A204.1 (cell line): Measurements from ENCODE around the gene HIBADH.
A peak's percentile ranks its signal among the peaks of the same experiment; 100 is the strongest.

Experiments
- FAIRE-seq: peaks from 2 replicates; lab custom pipeline; 2012; peaks lifted over from hg19 to GRCh38; lab: Jason Lieb, UNC

HIBADH gene

DNA sequence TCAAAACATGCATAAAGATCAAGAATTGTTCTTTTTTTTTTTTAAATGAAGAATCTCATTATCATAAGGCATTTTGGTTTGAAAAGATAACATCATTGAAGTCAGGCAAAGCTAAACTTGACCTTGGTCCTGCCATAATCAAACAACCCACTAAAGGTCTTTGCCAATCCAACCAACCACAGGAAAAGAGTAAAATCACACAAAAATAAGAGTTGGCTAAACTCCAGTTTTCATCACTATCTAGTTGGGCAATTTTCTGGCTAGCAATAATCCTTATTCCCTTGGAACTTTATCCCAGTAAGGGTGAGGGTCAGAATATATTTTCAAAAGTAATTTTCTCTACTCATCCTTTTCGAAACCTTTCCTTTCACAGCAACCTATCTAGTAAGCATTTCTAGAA, 62.4 kb downstream of the HIBADH start:
- no peak for FAIRE-seq

GRCh38 chr7:27595009-27595408, 67.7 kb downstream of the HIBADH start:
- FAIRE-seq: no peak

GRCh38 chr7:27593226-27593625, 69.5 kb downstream of the HIBADH start:
- no peak for FAIRE-seq

DNA sequence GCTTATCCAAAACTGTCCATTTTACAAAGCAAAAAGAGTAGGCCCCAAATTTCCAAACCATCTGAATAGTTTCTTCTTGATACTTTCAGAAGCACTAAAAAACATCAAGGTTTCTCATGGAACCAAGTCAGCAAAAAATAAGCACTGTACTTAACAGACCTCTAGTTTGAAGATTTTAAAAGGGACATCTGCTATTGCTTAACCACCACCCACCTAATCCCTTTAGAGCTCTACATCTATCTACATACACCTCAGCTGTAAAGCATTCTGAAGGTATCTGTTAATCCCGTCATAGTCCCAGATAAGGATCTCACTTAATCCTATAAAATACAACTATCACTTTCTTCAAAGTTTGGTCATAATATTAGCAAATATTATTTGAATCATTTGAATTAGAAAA, 72.3 kb downstream of the HIBADH start:
- FAIRE-seq: no peak

DNA sequence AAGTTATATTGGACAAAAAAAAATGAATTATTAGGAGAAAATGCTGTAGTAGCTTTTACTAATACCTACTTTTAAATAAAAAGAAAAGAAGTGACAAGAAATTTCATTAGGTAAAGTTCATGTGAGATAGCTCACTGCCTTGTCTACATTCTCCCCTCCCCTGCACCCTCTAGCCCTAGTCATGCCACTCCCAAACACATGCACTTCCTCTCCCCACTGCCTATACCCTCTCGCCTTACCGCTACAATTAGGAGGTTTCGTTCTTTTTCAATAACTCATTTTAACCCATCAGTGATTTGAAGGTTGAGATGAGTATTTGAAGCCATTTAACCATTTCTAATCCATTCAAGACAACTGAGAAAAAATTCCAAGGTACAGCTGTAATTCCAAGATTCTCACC, 75.3 kb downstream of the HIBADH start:
- FAIRE-seq: no peak

DNA sequence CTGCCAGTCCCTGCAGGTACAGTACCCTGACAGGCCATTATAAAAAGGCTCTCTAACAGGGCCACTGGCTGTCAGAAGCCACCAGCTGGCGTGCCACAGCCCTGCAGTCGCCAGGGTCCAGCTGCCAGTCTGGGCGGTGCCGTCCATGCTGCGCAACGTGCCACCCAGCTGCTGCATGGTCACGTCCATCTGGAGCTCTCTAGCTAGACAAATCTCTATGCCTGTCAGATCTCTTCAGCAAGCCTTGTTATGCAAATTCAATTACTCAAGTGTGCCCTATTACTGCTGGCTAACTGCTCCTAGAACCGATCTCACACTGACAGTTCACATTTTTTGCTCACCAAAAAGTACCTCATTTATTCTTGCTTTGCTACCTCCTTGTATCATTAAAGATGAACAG, 75.9 kb downstream of the HIBADH start:
- FAIRE-seq: no peak

GRCh38 chr7:27585781-27586447, 76.8 kb downstream of the HIBADH start:
- FAIRE-seq: no peak

GRCh38 chr7:27581906-27582305, 80.8 kb downstream of the HIBADH start:
- FAIRE-seq: no peak

DNA sequence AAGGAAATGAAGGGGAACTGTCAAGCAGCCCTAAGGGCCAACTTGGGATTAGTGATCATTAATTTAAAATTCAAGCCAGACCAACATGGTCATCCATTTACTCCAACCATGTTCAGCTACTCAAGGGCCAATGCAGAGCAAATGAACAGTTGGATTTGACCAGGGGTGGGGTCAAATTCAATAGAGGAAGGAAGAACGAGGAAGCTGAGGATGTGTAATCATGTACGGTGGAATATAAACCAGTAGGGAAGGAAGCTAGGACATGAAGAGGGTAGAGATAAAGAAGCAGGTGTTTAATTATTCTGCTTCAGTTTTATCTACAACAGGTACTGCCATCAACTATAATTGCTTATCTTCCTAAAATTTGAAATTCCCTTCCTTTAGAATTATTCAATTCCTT, 81.6 kb downstream of the HIBADH start:
- no peak for FAIRE-seq

DNA sequence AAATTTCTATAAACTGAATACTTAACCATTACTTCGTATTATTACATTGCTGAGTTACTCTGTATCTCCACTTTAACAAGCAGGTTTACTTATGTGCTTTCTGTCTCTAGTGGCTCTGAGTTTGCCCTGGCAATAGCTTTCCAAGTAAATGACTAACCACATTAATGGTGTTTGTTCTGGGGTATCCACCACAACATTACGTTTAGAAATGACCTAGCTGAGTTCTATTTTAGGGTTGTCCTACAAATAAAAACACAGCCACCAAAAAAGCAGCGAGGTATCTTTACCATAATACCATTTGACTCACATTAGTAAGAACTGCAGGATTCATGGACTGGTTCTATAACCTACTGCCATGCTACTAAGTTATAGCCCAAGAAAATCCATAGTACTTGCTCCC, 83.1 kb downstream of the HIBADH start:
- FAIRE-seq: no peak

DNA sequence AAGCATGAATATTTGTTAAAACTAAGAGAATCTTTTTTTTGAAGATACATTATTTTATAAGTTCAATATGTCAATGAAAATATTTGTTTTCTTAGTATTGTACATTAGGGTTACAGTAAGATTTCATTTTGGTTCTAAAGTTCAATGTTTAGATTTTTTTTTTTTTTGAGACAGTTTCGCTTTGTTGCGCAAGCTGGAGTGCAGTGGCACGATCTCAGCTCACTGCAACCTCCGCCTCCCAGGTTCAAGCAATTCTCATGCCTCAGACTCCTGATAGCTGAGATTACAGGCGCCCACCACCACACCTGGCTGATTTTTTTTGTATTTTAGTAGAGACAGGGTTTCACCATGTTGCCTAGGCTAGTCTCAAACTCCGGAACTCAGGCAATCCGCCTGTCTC, 84.5 kb downstream of the HIBADH start:
- peak; percentile 11 for FAIRE-seq

DNA sequence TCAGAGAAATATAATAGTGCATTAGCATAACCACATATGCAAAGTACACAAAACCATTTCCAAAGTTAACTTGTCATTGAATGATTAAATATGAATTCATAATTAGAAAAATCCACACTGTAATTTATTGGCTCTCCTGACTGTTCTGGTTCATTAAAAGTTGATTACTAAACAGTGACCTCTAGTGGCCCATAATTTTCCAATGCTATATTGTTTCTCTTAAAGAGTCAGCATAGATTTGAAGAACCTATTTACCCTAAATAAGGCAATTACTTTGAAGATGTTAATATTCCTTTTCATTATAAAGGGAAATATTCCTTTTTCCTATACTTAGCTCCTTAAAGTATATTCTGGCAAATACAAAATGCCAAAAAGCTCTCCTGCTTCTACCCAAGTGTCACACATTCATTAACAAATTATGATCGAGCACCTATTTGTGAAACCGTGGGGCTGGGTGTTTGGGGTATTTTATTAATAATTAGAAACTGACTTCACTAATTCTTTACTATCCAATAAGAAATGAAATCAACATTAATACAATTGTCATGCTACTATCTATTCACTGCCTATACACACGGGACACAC, 86.2 kb downstream of the HIBADH start:
- peak; percentile 98 for FAIRE-seq

GRCh38 chr7:27575613-27576012, 87.1 kb downstream of the HIBADH start:
- no peak for FAIRE-seq

DNA sequence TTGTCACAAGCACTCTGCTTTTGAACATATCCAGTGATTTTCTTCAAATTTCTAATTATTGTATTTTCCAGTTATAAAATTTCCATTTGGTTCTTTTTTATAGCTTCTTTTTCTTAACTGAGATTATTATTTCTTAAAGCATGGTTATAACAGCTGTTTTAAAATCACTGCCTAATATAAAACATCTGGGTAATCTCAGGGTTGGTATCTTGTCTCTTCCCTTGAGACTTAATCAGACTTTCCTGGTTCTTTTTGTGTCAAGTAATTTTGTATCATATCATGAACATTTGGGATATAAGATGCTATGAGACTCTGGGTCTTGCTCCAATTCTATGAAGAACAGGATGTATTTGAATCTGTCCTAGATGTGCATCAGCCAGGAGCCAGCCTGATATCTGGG, 93.6 kb downstream of the HIBADH start:
- FAIRE-seq: no peak

DNA sequence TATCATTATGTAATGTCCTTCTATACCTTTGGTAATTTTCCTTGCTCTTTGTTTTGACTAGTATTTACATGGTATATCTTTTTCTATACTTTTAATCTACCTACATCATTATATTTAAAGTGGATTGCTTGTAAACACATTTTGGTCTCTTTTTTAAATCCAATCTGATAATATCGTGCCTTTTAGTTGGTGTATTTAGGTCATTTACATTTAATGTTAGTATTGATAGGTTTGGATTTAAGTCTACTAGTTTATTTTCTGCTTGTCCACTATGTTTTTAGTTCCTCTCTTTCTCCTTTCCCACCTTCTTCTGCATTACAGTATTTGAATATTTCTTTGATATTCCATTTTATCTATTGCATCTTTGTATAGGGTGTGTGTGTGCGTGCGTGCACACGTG, 95.4 kb downstream of the HIBADH start:
- no peak for FAIRE-seq

GRCh38 chr7:27564881-27565482, 97.7 kb downstream of the HIBADH start:
- no peak for FAIRE-seq

DNA sequence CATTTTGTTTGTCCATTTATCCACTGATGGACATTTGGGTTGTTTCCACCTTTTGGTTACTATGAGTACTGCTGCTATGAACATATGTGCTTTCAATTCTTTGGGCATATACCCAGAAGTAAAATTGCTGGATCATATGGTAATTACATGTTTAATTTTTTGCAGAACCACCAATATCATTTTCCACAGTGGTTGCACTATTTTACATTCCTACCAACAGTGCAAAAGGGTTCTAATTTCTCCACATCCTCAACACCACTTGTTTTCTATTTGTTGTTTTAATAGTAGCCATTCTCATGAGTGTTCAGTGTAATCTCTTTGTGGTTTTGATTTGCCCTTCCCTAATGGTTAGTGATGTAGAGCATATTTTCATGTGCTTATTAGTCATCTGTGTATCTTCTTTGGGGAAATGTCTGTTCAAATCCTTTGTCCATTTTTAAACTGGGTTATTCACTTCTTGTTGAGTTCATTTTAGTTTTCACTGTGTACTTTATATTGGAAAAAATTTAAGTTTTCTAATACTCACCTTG, 101.9 kb downstream of the HIBADH start:
- FAIRE-seq: no peak

DNA sequence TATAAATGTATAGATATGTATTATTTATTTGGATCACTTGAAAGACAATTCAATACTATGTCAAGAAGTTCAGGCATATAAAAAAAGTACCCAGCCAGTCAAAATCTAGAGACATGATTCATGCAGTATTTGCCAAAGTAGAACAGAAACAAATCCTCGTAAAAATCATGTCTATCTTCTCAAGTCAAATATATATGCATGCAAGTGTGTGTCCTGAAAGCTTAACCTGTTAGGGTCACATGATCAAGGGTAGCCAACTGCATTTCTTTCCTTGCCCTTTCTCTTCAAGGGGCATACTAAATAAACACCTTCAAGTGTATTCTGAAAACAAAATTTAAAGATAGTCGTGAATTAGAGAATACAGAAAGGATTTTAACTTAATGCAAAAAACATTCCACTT, 107.0 kb downstream of the HIBADH start:
- FAIRE-seq: no peak

DNA sequence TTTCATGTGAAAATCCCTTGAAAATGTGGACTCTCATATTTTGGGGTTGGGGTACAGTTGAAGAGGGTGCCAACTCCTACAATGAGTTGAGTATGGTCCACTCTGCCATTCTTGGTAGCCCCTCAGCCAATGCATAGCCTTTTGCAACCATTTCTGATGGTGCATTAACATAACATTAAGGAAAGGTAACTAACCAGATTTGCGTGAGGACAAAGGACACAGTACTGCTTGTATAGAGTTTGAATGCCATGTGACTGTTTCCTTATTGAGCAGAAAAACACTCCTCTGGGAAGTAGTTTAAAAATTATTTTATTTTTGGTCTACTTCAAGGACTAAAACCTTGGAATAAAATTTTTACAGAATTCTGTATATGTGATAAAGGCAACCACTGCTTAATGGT, 107.9 kb downstream of the HIBADH start:
- FAIRE-seq: no peak

DNA sequence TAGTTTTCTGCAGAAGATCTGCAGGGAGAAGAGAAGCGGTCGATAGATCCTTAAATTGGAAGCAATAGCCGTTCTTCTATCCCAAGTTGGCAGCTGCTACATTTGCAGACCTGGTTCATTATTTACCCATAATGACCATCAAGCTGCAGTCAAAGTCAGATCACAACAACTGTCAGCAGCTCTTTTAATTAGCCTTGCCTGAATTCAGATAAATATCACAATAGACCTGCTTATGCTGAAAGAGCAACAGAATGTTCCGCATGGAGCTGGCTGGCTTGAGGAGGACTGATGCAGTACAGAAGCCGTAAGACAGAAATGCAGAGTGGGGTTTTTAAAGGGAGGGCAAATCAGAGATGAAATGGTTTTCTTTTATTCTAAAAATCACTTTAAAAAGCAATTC, 109.4 kb downstream of the HIBADH start:
- no peak for FAIRE-seq

DNA sequence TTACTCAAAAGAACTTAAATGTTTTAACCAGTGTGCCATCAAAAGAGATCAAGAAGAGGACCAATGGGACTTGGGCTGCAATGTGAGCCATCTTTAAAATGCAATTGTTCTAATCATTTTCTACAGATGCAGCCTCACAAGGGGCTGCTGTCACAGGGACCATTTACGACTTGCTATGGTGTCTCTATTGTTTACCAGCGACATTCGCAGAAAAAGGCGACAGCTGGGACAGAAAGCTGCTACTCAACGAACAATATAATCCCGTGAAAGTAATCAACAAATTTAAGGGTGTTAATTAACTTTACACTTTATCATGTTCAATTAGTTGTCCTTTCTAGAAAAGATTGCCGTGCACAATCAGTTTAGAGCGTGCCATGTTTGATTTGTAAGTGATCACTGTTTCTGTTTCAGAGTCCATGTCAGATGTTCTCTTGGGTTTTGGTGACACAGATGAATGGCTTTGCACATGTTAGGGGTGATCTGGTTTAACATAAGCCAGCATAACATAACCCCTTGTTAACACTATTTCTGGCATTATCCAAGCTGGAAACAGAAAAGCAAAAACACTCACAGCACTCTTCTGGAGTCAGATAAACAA, 110.8 kb downstream of the HIBADH start:
- FAIRE-seq: no peak

DNA sequence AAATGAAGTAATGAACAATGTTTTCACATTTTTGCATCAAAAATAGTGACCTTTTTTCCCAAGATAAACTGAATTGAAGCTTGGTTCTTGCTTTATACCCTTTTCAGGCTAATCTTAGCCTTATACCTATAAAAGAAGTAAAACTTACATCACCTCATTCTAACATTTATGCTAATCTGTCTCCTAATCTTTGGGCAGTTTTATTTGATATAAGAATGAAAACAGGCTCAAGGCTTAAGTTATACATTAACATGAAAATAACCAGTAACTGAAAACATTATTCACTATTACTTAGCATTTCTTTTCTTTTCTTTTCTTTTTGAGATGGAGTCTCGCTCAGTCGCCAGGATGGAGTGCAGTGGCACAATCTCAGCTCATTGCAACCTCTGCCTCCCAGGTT, 113.1 kb downstream of the HIBADH start:
- no peak for FAIRE-seq

DNA sequence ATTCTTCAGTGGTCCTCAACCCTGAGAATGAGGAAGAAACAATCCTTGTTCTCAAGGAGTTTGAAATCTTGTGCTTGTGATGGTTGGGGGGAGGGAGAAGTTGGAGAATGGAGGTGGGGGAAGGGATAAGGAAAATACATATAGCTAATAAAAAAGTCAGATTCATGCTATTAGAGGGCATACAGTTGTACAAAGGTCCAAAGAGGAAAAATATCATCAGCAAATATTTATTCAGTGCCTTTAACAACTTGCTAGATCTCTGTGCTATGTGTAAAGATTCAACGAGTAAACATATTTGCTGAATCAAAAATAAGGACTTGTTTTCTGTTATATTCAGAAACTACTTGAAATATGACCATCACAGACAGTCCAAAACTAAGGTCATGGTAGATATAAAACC, 114.4 kb downstream of the HIBADH start:
- no peak for FAIRE-seq

DNA sequence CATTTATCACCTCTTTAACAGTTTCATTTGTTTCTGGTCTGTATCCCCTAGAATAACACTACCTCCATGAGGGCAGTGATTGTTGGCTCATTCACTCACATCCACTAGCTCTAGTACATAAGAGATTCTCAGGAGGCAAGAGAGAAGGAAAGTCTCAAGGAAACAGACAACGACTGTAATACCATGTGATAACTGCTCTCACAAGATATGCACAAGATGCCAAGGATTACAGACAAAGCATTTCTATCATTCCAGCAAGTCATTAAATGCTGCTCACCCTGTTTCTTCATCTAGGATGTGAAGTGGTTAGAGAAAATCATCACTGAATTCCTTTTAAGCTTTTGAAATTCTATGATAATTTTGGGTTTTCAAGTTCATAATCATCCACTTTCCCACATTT, 115.3 kb downstream of the HIBADH start:
- FAIRE-seq: no peak
